DOHH2 (cell line): ENCODE results near the gene CNIH2.

Experiments
- EZH2phosphoT487 ChIP-seq: fragments of 200-600 bp; sonication (generic); IDR thresholded peaks from 2 replicates; pipeline ENCODE4 v1.6.1; 2017; ENCODE audit warnings: borderline replicate concordance, mild to moderate bottlenecking, antibody characterized with exemption, low read length, moderate library complexity, mixed read lengths
- TF ChIP-seq, protein P1 (sequence below): fragments of 200-600 bp; sonication (generic); IDR thresholded peaks from one replicate; pipeline ENCODE4 v1.5.1; 2014; ENCODE audit warnings: antibody characterized with exemption, mild to moderate bottlenecking, low read depth, low read length; ENCODE audit not compliant: poor library complexity, severe bottlenecking

GRCh38 chr11:66264383-66264782 is 13.6 kb upstream of the CNIH2 start:
- TF ChIP-seq, protein P1, sequence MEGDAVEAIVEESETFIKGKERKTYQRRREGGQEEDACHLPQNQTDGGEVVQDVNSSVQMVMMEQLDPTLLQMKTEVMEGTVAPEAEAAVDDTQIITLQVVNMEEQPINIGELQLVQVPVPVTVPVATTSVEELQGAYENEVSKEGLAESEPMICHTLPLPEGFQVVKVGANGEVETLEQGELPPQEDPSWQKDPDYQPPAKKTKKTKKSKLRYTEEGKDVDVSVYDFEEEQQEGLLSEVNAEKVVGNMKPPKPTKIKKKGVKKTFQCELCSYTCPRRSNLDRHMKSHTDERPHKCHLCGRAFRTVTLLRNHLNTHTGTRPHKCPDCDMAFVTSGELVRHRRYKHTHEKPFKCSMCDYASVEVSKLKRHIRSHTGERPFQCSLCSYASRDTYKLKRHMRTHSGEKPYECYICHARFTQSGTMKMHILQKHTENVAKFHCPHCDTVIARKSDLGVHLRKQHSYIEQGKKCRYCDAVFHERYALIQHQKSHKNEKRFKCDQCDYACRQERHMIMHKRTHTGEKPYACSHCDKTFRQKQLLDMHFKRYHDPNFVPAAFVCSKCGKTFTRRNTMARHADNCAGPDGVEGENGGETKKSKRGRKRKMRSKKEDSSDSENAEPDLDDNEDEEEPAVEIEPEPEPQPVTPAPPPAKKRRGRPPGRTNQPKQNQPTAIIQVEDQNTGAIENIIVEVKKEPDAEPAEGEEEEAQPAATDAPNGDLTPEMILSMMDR, result no peak
- no peak for TF ChIP-seq EZH2phosphoT487
